Measurements from ENCODE around the gene AGBL4.

Gene AGBL4

DNA sequence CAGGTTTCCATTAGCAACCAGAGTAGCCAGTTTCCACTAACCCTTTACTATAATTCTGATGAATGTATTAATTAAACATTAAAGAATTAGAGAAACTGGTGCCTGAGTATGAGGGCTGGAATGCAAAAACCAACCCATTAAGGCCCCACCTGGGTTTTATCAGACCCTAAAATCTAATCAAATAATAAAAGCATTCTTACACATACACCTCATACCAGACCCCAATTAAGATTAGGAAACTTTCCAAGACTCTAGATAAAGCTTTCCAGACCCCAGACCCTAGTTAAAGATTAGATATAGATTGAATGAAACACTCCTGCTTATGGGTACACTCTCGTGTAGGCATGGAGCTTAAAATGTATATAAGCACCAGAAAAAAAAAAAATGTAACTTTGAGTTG, 665.7 kb downstream of the AGBL4 start:
- H3K27ac ChIP-seq (ENCODE audit: extremely low read depth, low read depth, low read length), result no peak overlapping the region
- no peaks in the 10 kb centered on the region for H3K9me3 ChIP-seq (ENCODE audit: control insufficient read depth, insufficient read depth, low read depth, low read length)
- CTCF ChIA-PET, result no interaction called here
- TF ChIP-seq HOXC10 (CRISPR knock-in tag; IDR thresholded peaks at IDR 0.05), result no peak
- TF ChIP-seq, protein P1, sequence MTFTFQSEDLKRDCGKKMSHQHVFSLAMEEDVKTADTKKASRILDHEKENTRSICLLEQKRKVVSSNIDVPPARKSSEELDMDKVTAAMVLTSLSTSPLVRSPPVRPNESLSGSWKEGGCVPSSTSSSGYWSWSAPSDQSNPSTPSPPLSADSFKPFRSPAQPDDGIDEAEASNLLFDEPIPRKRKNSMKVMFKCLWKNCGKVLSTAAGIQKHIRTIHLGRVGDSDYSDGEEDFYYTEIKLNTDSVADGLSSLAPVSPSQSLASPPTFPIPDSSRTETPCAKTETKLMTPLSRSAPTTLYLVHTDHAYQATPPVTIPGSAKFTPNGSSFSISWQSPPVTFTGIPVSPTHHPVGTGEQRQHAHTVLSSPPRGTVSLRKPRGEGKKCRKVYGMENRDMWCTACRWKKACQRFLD (tag by site-specific recombination; IDR thresholded peaks at IDR 0.05), result no peak
- no peak for TF ChIP-seq ZNF521 (tag by site-specific recombination; IDR thresholded peaks at IDR 0.05)
- no peak for TF ChIP-seq ZNF394 (tag by site-specific recombination; IDR thresholded peaks at IDR 0.05; ENCODE audit: borderline replicate concordance)
- no peak for TF ChIP-seq ZNF391 (tag by site-specific recombination; IDR thresholded peaks at IDR 0.05; ENCODE audit: borderline replicate concordance, low read depth)
- no peak for TF ChIP-seq ZNF175 (tag by site-specific recombination; IDR thresholded peaks at IDR 0.05)
- TF ChIP-seq ZBTB44 (tag by site-specific recombination; IDR thresholded peaks at IDR 0.05), result no peak
- no peak for TF ChIP-seq ZNF416 (tag by site-specific recombination; IDR thresholded peaks at IDR 0.05)
- TF ChIP-seq ZNF10 (tag by site-specific recombination; IDR thresholded peaks at IDR 0.05), result no peak
- no peak overlapping the region for H3K4me3 ChIP-seq (ENCODE audit: low read depth, low read length)
- no peaks in the 10 kb centered on the region for H3K36me3 ChIP-seq (ENCODE audit: control insufficient read depth in 2 of 2, insufficient read depth in 1 of 2, low read length in 2 of 2)
- POLR2A ChIA-PET, result no interaction called here
- no peaks in the 10 kb centered on the region for H3K4me1 ChIP-seq (ENCODE audit: control insufficient read depth, insufficient read depth, low read length)

GRCh38 chr1:49356594-49356993, 667.2 kb downstream of the AGBL4 start:
- TF ChIP-seq, protein P2, sequence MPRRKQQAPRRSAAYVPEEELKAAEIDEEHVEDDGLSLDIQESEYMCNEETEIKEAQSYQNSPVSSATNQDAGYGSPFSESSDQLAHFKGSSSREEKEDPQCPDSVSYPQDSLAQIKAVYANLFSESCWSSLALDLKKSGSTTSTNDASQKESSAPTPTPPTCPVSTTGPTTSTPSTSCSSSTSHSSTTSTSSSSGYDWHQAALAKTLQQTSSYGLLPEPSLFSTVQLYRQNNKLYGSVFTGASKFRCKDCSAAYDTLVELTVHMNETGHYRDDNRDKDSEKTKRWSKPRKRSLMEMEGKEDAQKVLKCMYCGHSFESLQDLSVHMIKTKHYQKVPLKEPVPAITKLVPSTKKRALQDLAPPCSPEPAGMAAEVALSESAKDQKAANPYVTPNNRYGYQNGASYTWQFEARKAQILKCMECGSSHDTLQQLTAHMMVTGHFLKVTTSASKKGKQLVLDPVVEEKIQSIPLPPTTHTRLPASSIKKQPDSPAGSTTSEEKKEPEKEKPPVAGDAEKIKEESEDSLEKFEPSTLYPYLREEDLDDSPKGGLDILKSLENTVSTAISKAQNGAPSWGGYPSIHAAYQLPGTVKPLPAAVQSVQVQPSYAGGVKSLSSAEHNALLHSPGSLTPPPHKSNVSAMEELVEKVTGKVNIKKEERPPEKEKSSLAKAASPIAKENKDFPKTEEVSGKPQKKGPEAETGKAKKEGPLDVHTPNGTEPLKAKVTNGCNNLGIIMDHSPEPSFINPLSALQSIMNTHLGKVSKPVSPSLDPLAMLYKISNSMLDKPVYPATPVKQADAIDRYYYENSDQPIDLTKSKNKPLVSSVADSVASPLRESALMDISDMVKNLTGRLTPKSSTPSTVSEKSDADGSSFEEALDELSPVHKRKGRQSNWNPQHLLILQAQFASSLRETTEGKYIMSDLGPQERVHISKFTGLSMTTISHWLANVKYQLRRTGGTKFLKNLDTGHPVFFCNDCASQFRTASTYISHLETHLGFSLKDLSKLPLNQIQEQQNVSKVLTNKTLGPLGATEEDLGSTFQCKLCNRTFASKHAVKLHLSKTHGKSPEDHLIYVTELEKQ (tag by site-specific recombination; IDR thresholded peaks at IDR 0.05; ENCODE audit: borderline replicate concordance), result no peak
- no peak for TF ChIP-seq ZNF174 (tag by site-specific recombination; IDR thresholded peaks at IDR 0.05)
- no peak for TF ChIP-seq ZSCAN23 (tag by site-specific recombination; IDR thresholded peaks at IDR 0.05)
- no peak for TF ChIP-seq ZNF138 (tag by site-specific recombination; IDR thresholded peaks at IDR 0.05; ENCODE audit: borderline replicate concordance)
- TF ChIP-seq, protein P3, sequence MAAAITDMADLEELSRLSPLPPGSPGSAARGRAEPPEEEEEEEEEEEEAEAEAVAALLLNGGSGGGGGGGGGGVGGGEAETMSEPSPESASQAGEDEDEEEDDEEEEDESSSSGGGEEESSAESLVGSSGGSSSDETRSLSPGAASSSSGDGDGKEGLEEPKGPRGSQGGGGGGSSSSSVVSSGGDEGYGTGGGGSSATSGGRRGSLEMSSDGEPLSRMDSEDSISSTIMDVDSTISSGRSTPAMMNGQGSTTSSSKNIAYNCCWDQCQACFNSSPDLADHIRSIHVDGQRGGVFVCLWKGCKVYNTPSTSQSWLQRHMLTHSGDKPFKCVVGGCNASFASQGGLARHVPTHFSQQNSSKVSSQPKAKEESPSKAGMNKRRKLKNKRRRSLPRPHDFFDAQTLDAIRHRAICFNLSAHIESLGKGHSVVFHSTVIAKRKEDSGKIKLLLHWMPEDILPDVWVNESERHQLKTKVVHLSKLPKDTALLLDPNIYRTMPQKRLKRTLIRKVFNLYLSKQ (tag by site-specific recombination; IDR thresholded peaks at IDR 0.05; ENCODE audit: borderline replicate concordance), result no peak
- no peak for TF ChIP-seq ZNF555 (tag by site-specific recombination; conservative IDR thresholded peaks at IDR 0.05)
- no peak for TF ChIP-seq ZNF37A (tag by site-specific recombination; IDR thresholded peaks at IDR 0.05)
- Histone ChIP-seq H3K36me3 (ENCODE audit: control insufficient read depth in 2 of 2, insufficient read depth in 1 of 2, low read length in 2 of 2) (no peaks in the 10 kb centered on the region), H3K27ac (ENCODE audit: extremely low read depth, low read depth, low read length) (no peak overlapping the region), H3K4me1 (ENCODE audit: control insufficient read depth, insufficient read depth, low read length) (no peaks in the 10 kb centered on the region), H3K4me3 (ENCODE audit: low read depth, low read length) (no peak overlapping the region), H3K9me3 (ENCODE audit: control insufficient read depth, insufficient read depth, low read depth, low read length) (no peaks in the 10 kb centered on the region)
- ChIA-PET CTCF (interaction anchor here (0.5 kb wide), 1 partner anchor 146 kb away, joined by 3 read pairs; no protein-coding TSS in a partner anchor), POLR2A (no interaction called here)

All from HEK293 (cell line).